Epithelial cell of esophagus (primary cell): ENCODE results near the gene RAPGEF1.

ENCODE experiments used
- DNase-seq: peaks from one replicate; pipeline ENCODE4 v3.0.0; 2010; ENCODE audit warnings: low read depth
- H3K4me3 ChIP-seq: 2 replicates; pipeline ENCODE4 v1.5.1; 2011; ENCODE audit warnings: mild to moderate bottlenecking, low read length, control low read depth
- CTCF ChIP-seq: IDR thresholded peaks from 2 replicates; pipeline ENCODE4 v1.5.1; 2011; ENCODE audit warnings: low read depth, mild to moderate bottlenecking, low read length, control low read depth, inconsistent platforms; ENCODE audit not compliant: insufficient read depth; ENCODE audit errors: missing control alignments

RAPGEF1 gene

GRCh38 chr9:131546336-131547084 lies 193.4 kb downstream of the RAPGEF1 start:
- no peak for TF ChIP-seq CTCF
- no peak for DNase-seq
- H3K4me3 ChIP-seq = no peak overlapping the region

- DNase-seq = no peak
- H3K4me3 ChIP-seq = no peak overlapping the region
- no peak for TF ChIP-seq CTCF
Observed at GRCh38 chr9:131545786-131546335, 194.0 kb downstream of the RAPGEF1 start.

- no peak for TF ChIP-seq CTCF
- no peak for DNase-seq
- no peak within 1 kb of the TSS for H3K4me3 ChIP-seq
Observed at GRCh38 chr9:131545003-131545785, 194.7 kb downstream of the RAPGEF1 start, which contains the start of gene PRRT1B. Gene PRRT1B (plus strand): TSS chr9:131545523. CDS start chr9:131545616, 93 bp downstream.

GRCh38 chr9:131543141-131543540 lies 196.7 kb downstream of the RAPGEF1 start:
- no peak for DNase-seq
- H3K4me3 ChIP-seq = no peak overlapping the region
- no peak for TF ChIP-seq CTCF

- DNase-seq = no peak
- TF ChIP-seq CTCF = no peak
- H3K4me3 ChIP-seq = no peak overlapping the region
Observed at GRCh38 chr9:131539223-131539923, 200.5 kb downstream of the RAPGEF1 start.

GRCh38 chr9:131537946-131538345 lies 201.9 kb downstream of the RAPGEF1 start:
- no peak for TF ChIP-seq CTCF
- H3K4me3 ChIP-seq = no peak overlapping the region
- DNase-seq = no peak
